ENCODE data around the gene UBQLN4.

- TF ChIP-seq CTCF (IDR thresholded peaks at IDR 0.05) = no peak
- no peak for TF ChIP-seq POLR2A (IDR thresholded peaks at IDR 0.05)
- TF ChIP-seq POLR2AphosphoS5 (IDR thresholded peaks at IDR 0.05) = no peak
Measured at GRCh38 chr1:156074661-156075060, 21.1 kb upstream of the UBQLN4 start.
